Tibial artery (tissue), 4 donors: Measurements from ENCODE around the gene PARP8.

Experiments used
- DNase-seq, 2 donors: peaks; one replicate each; pipeline ENCODE4 v3.0.0-alpha.2; 2019
- H3K27ac ChIP-seq, 2 donors: fragments of 200-600 bp; sonication (generic) in 1 of 2; 1 replicate in 1 of 2; 2 replicates in 1 of 2; pipeline ENCODE4 v1.5.1; 2018 to 2019; ENCODE audit warnings: mild to moderate bottlenecking in 1 of 2
- H3K27me3 ChIP-seq, 2 donors: fragments of 200-600 bp; sonication (generic) in 1 of 2; one replicate each; pipeline versions ENCODE4 v1.5.1 to v1.6.0; 2016 to 2019
- H3K36me3 ChIP-seq, 3 donors: fragments of 200-600 bp; sonication (generic) in 2 of 3; one replicate each; pipeline ENCODE4 v1.5.1; 2016 to 2019; ENCODE audit warnings: mild to moderate bottlenecking in 2 of 3
- H3K4me1 ChIP-seq, 4 donors: fragments of 200-600 bp; sonication (generic) in 2 of 4; 1 replicate in 3 of 4; 2 replicates in 1 of 4; pipeline ENCODE4 v1.5.1; 2016 to 2019
- H3K4me3 ChIP-seq, 2 donors: fragments of 200-600 bp; sonication (generic) in 1 of 2; 1 replicate in 1 of 2; 2 replicates in 1 of 2; pipeline ENCODE4 v1.5.1; 2018 to 2019; ENCODE audit warnings: mild to moderate bottlenecking in 2 of 2
- H3K9me3 ChIP-seq, 3 donors: fragments of 200-600 bp; sonication (generic) in 1 of 3; one replicate each; pipeline ENCODE4 v1.5.1; 2016 to 2019
- intact Hi-C: fragments of 100-400 bp; cut with DNase I; formaldehyde crosslinking; loops from one replicate; pipeline ENCODE4 v1.15.0; 2023; ENCODE audit warnings: low total_unique reads
- TF ChIP-seq, protein P1 (sequence below), 2 experiments: fragments of 200-600 bp in 1 of 2; fragments of 450-650 bp in 1 of 2; IDR thresholded peaks; one replicate each; pipeline ENCODE4 v1.5.1; 2017 to 2019; ENCODE audit warnings: antibody characterized with exemption in 2 of 2, mild to moderate bottlenecking in 1 of 2, moderate library complexity in 1 of 2

PARP8 gene

DNA sequence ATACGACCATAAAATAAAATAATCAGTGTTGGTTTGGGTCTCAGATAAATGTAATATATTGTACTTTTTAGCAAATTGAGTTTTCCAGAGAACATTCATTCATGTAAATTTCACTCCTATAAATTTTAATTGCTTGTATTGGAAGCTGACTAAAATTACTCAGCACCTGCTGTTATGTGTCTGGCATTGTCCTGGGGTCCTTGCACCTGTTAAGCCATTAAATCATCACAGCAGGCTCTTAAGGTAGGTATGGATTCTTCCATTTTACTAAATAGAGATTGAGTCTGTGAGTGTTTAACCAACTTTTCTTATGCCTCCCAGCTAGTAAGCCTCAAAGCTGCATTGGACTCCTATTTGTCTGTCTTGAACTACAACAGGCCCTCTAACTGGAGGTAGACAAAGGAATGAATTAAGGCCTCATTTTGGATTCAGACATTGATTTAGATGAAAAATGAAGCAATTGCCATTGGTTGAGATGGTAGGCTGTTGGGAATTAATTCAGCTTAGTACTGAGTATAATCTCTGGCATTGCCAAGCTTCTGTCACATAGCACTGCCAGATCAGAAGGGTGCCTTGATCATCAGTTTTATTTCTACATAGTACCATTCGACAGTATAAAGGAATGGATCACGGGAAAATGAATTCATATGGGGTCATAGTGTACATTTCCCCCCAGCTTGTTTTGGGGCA, 78.9 kb downstream of the PARP8 start:
- Histone ChIP-seq H3K9me3 (no peaks in the 10 kb centered on the region), H3K27me3 (no peaks in the 10 kb centered on the region), H3K36me3 (no peaks in the 10 kb centered on the region), H3K4me3 (peak overlapping the region; percentile 31 to 40), H3K27ac (peak overlapping the region; percentile 37 to 51), H3K4me1 (peaks cover 0 to 20% (median 6%) of the 10 kb centered on the region in 4 donors)
- no peak for DNase-seq
- TF ChIP-seq, protein P1, sequence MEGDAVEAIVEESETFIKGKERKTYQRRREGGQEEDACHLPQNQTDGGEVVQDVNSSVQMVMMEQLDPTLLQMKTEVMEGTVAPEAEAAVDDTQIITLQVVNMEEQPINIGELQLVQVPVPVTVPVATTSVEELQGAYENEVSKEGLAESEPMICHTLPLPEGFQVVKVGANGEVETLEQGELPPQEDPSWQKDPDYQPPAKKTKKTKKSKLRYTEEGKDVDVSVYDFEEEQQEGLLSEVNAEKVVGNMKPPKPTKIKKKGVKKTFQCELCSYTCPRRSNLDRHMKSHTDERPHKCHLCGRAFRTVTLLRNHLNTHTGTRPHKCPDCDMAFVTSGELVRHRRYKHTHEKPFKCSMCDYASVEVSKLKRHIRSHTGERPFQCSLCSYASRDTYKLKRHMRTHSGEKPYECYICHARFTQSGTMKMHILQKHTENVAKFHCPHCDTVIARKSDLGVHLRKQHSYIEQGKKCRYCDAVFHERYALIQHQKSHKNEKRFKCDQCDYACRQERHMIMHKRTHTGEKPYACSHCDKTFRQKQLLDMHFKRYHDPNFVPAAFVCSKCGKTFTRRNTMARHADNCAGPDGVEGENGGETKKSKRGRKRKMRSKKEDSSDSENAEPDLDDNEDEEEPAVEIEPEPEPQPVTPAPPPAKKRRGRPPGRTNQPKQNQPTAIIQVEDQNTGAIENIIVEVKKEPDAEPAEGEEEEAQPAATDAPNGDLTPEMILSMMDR (IDR thresholded peaks at IDR 0.05): no peak
- intact Hi-C loops: no loop called here

DNA sequence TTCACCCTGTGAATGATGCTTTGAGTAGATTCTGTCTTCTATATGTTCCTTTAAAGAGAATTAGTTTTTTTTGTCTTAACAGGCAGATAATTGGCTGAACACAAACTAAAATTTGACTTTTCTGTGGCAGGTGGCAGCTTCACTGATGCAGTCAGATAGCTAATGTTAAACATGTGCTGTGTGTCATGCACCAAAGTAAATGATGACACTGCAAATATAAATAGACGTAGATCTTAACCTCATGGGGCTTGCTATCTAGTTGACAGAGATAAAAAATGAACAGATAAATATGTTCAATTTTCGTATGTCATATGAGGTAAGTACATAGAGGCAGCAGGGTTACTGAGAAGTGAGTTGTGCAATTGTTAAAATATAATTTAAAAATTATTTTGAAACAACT, 82.7 kb downstream of the PARP8 start:
- Histone ChIP-seq H3K36me3 (no peaks in the 10 kb centered on the region), H3K27me3 (no peaks in the 10 kb centered on the region), H3K4me3 (no peak overlapping the region), H3K4me1 (peaks cover 0 to 16% (median 5%) of the 10 kb centered on the region in 4 donors), H3K27ac (no peak overlapping the region), H3K9me3 (no peaks in the 10 kb centered on the region)
- DNase-seq: no peak
- intact Hi-C loops: no loop called here
- TF ChIP-seq, protein P1 (IDR thresholded peaks at IDR 0.05): no peak

DNA sequence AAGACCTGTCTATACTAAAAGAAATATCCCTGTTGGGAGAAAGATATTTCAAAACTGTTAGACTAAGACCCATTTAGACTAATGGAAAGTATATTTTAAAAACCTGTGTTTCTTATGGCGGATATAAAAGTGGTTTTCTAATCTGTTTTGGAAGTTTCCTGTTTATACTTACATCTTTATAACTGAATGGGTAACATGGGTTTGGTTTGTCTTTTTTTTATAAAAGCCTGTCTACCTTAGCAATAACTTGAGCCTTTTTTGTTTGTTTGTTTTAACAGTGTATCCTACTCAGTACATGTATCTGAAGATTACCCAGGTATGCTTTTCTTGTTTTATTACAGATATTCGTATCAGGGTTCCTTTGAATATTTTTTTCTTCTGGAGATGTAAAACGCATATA, 83.4 kb downstream of the PARP8 start:
- intact Hi-C loops: no loop called here

DNA sequence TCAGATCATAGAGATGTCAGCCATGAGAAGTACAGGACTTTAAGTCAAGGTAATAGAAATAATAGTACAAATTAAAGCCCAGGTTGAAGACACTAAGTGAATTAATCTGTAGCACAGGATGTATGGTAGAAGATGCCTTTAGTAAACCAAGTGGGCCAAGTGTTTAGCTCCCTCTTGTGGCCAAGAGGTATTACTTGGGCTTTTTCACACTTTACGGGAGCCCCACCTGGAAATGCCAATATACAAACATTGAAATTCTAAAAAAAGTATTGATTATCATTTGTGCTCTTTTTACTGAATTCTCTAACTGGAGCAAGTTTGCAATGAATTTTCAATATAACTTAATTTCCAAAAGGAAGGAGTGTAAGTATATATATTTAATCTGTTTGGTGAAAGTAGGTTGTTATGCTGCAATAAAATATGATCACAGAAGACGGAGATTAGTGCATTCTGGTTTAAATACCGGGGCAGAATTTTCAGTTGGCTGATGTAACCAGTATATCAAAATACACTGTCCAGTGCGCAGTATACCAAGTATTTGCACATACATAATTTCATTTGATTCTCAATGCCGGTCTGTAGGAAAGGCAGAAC, 84.7 kb downstream of the PARP8 start:
- H3K27ac ChIP-seq: no peak overlapping the region
- no peaks in the 10 kb centered on the region for H3K9me3 ChIP-seq
- H3K4me1 ChIP-seq: no peaks in the 10 kb centered on the region
- no peak overlapping the region for H3K4me3 ChIP-seq
- TF ChIP-seq, protein P1 (IDR thresholded peaks at IDR 0.05): peak; percentile 70 to 71
- intact Hi-C loops: no loop called here
- no peaks in the 10 kb centered on the region for H3K27me3 ChIP-seq
- DNase-seq: no peak
- no peaks in the 10 kb centered on the region for H3K36me3 ChIP-seq

More for the DNA sequence above, 83.4 kb downstream of the PARP8 start:
- H3K9me3 ChIP-seq: no peaks in the 10 kb centered on the region
- no peaks in the 10 kb centered on the region for H3K36me3 ChIP-seq
- no peak overlapping the region for H3K4me3 ChIP-seq
- H3K27me3 ChIP-seq: no peaks in the 10 kb centered on the region
- H3K4me1 ChIP-seq: peaks cover 0 to 10% (median 4%) of the 10 kb centered on the region in 4 donors
- H3K27ac ChIP-seq: no peak overlapping the region
- TF ChIP-seq, protein P1 (IDR thresholded peaks at IDR 0.05): no peak
- no peak for DNase-seq

DNA sequence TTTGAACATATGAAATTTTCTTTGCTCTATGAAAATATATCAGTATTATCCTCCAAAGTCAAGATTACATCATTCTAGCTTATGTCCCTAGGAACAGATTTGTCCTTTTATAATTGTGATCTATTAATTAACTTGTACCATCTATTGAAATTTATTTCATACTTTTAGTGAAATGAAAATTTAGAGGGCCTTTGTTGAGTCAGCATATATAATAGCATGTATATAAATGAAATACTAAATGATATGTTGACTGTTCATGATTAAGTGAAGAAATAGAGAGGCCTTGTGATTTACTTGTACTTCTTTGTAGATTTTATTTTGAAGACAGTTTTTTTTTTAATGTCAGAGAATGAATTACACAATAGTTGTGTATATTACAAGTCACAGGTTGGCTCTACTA, 86.4 kb downstream of the PARP8 start:
- Histone ChIP-seq H3K4me3 (no peak overlapping the region), H3K4me1 (no peaks in the 10 kb centered on the region), H3K27me3 (no peaks in the 10 kb centered on the region), H3K9me3 (no peaks in the 10 kb centered on the region), H3K36me3 (no peaks in the 10 kb centered on the region), H3K27ac (no peak overlapping the region)
- TF ChIP-seq, protein P1 (IDR thresholded peaks at IDR 0.05): no peak
- intact Hi-C loops: no loop called here
- DNase-seq: no peak
